ENCODE results near the gene EXOC8. TPM values are rescaled to one million over a fixed set of nuclear protein-coding genes. Genes with fewer than 3 reads are reported as not detected.

Gene EXOC8
- total RNA-seq, 3 donors from 2014 or later (not counting 1 experiment from before 2014, with no cell fraction given) = 29.0 to 37.1 (median 34.7) TPM

- Mint-ChIP-seq H3K27me3 (ENCODE audit: low read depth in 2 of 2) (peaks cover 0 to 6% of the 10 kb centered on the region in 2 donors), H3K4me3 (no peak overlapping the region), H3K36me3 (no peaks in the 10 kb centered on the region), H3K27ac (no peak overlapping the region), H3K4me1 (peaks cover 0 to 5% of the 10 kb centered on the region in 2 donors), H3K9me3 (no peaks in the 10 kb centered on the region)
- Histone ChIP-seq H3K27ac (ENCODE audit: low read length) (no peak overlapping the region), H3K9me3 (ENCODE audit: control insufficient read depth, insufficient read depth, low read length) (no peaks in the 10 kb centered on the region), H3K4me1 (ENCODE audit: control insufficient read depth, insufficient read depth, low read length) (no peaks in the 10 kb centered on the region), H3K27me3 (ENCODE audit: control insufficient read depth, insufficient read depth, low read length) (no peaks in the 10 kb centered on the region), H3K4me3 (ENCODE audit: low read length) (no peak overlapping the region), H3K36me3 (ENCODE audit: control insufficient read depth, insufficient read depth, low read length) (no peaks in the 10 kb centered on the region)
- DNase-seq (no peak), ATAC-seq (no peak)
- intact Hi-C loops (cut with micrococcal nuclease) = no loop called here
- 96% methylated on average over 4 of the region's 4 CpGs for WGBS (ENCODE audit: insufficient coverage)
- TF ChIP-seq CTCF (IDR thresholded peaks at IDR 0.05) = no peak
Observed at GRCh38 chr1:231318568-231318967, 19.1 kb downstream of the EXOC8 start.

GRCh38 chr1:231318015-231318355 lies 19.7 kb downstream of the EXOC8 start:
- Histone ChIP-seq H3K4me3 (ENCODE audit: low read length) (no peak overlapping the region), H3K9me3 (ENCODE audit: control insufficient read depth, insufficient read depth, low read length) (no peaks in the 10 kb centered on the region), H3K4me1 (ENCODE audit: control insufficient read depth, insufficient read depth, low read length) (no peaks in the 10 kb centered on the region), H3K27me3 (ENCODE audit: control insufficient read depth, insufficient read depth, low read length) (no peaks in the 10 kb centered on the region), H3K27ac (ENCODE audit: low read length) (no peak overlapping the region), H3K36me3 (ENCODE audit: control insufficient read depth, insufficient read depth, low read length) (no peaks in the 10 kb centered on the region)
- intact Hi-C loops (cut with micrococcal nuclease) = no loop called here
- no peak for TF ChIP-seq CTCF (IDR thresholded peaks at IDR 0.05)
- DNase-seq (no peak), ATAC-seq (no peak)
- Mint-ChIP-seq H3K4me1 (peaks cover 0 to 5% of the 10 kb centered on the region in 2 donors), H3K36me3 (no peaks in the 10 kb centered on the region), H3K4me3 (no peak overlapping the region), H3K27ac (no peak overlapping the region), H3K9me3 (no peaks in the 10 kb centered on the region), H3K27me3 (ENCODE audit: low read depth in 2 of 2) (peaks cover 0 to 6% of the 10 kb centered on the region in 2 donors)
- 95% methylated on average over 15 of the region's 15 CpGs for WGBS (ENCODE audit: insufficient coverage)

GRCh38 chr1:231317306-231318014 lies 20.2 kb downstream of the EXOC8 start:
- no peaks in the 10 kb centered on the region for H3K4me1 ChIP-seq (ENCODE audit: control insufficient read depth, insufficient read depth, low read length)
- H3K9me3 Mint-ChIP-seq = no peaks in the 10 kb centered on the region
- DNase-seq = no peak
- no peaks in the 10 kb centered on the region for H3K36me3 ChIP-seq (ENCODE audit: control insufficient read depth, insufficient read depth, low read length)
- H3K9me3 ChIP-seq (ENCODE audit: control insufficient read depth, insufficient read depth, low read length) = no peaks in the 10 kb centered on the region
- 95% methylated on average over 44 of the region's 44 CpGs for WGBS (ENCODE audit: insufficient coverage)
- H3K27ac Mint-ChIP-seq = no peak overlapping the region
- no peak overlapping the region for H3K4me3 Mint-ChIP-seq
- no peaks in the 10 kb centered on the region for H3K27me3 ChIP-seq (ENCODE audit: control insufficient read depth, insufficient read depth, low read length)
- no peak overlapping the region for H3K4me3 ChIP-seq (ENCODE audit: low read length)
- TF ChIP-seq CTCF (IDR thresholded peaks at IDR 0.05) = no peak
- intact Hi-C loops (cut with micrococcal nuclease) = no loop called here
- ATAC-seq = no peak
- H3K4me1 Mint-ChIP-seq = peaks cover 0 to 5% of the 10 kb centered on the region in 2 donors
- no peaks in the 10 kb centered on the region for H3K36me3 Mint-ChIP-seq
- no peak overlapping the region for H3K27ac ChIP-seq (ENCODE audit: low read length)
- peaks cover 0 to 6% of the 10 kb centered on the region in 2 donors for H3K27me3 Mint-ChIP-seq (ENCODE audit: low read depth in 2 of 2)

GRCh38 chr1:231315887-231316286 lies 21.8 kb downstream of the EXOC8 start:
- H3K4me1 ChIP-seq (ENCODE audit: control insufficient read depth, insufficient read depth, low read length) = no peaks in the 10 kb centered on the region
- DNase-seq (peak in 1 of 2 donors; percentile 65), ATAC-seq (peak; percentile 62 to 82 (median 80))
- no peak overlapping the region for H3K27ac Mint-ChIP-seq
- no peaks in the 10 kb centered on the region for H3K9me3 ChIP-seq (ENCODE audit: control insufficient read depth, insufficient read depth, low read length)
- no peaks in the 10 kb centered on the region for H3K36me3 Mint-ChIP-seq
- H3K36me3 ChIP-seq (ENCODE audit: control insufficient read depth, insufficient read depth, low read length) = no peaks in the 10 kb centered on the region
- peaks cover 0 to 5% of the 10 kb centered on the region in 2 donors for H3K4me1 Mint-ChIP-seq
- intact Hi-C loops (cut with micrococcal nuclease) = no loop called here
- TF ChIP-seq CTCF (IDR thresholded peaks at IDR 0.05) = peak; percentile 46
- H3K9me3 Mint-ChIP-seq = no peaks in the 10 kb centered on the region
- H3K4me3 ChIP-seq (ENCODE audit: low read length) = no peak overlapping the region
- WGBS (ENCODE audit: insufficient coverage) = 43% methylated on average over 11 of the region's 11 CpGs
- no peak overlapping the region for H3K4me3 Mint-ChIP-seq
- peaks cover 0 to 9% of the 10 kb centered on the region in 2 donors for H3K27me3 Mint-ChIP-seq (ENCODE audit: low read depth in 2 of 2)
- no peak overlapping the region for H3K27ac ChIP-seq (ENCODE audit: low read length)
- H3K27me3 ChIP-seq (ENCODE audit: control insufficient read depth, insufficient read depth, low read length) = no peaks in the 10 kb centered on the region

Data from natural killer cell (primary cell).